Activated T-cell treated with anti-CD3 and anti-CD28 coated beads, Interleukin-2, amount 50 U/mL, for 24 hours (primary cell): Measurements from ENCODE around the gene ST3GAL5.

ENCODE experiments used
- DNase-seq: peaks from one replicate; pipeline ENCODE4 v3.0.0-alpha.2; 2020
- H3K27ac Mint-ChIP-seq: 2 replicates; pipeline ENCODE4 v1.8.0; 2020; ENCODE audit warnings: mild to moderate bottlenecking, mixed read lengths
- H3K27me3 Mint-ChIP-seq: 2 replicates; pipeline ENCODE4 v1.8.0; 2020; ENCODE audit warnings: mixed read lengths
- H3K36me3 Mint-ChIP-seq: 2 replicates; pipeline ENCODE4 v1.8.0; 2020; ENCODE audit warnings: low read depth, mixed read lengths
- H3K4me1 Mint-ChIP-seq: 2 replicates; pipeline ENCODE4 v1.8.0; 2020; ENCODE audit warnings: low read depth, mixed read lengths
- H3K4me3 Mint-ChIP-seq: 2 replicates; pipeline ENCODE4 v1.8.0; 2020; ENCODE audit warnings: mild to moderate bottlenecking, moderate library complexity, mixed read lengths
- H3K9me3 Mint-ChIP-seq: 2 replicates; pipeline ENCODE4 v1.8.0; 2020; ENCODE audit warnings: mixed read lengths

ST3GAL5 gene

GRCh38 chr2:85828725-85829124, 60.1 kb downstream of the ST3GAL5 start:
- H3K27me3 Mint-ChIP-seq = peaks cover 3% of the 10 kb centered on the region

GRCh38 chr2:85827879-85828569, 60.8 kb downstream of the ST3GAL5 start:
- Mint-ChIP-seq H3K27ac (no peak overlapping the region), H3K4me3 (no peak overlapping the region), H3K27me3 (peaks cover 3% of the 10 kb centered on the region), H3K9me3 (no peaks in the 10 kb centered on the region), H3K36me3 (no peaks in the 10 kb centered on the region), H3K4me1 (peaks cover 29% of the 10 kb centered on the region)
- no peak for DNase-seq

More at GRCh38 chr2:85828725-85829124, 60.1 kb downstream of the ST3GAL5 start:
- peaks cover 31% of the 10 kb centered on the region for H3K4me1 Mint-ChIP-seq
- H3K9me3 Mint-ChIP-seq = no peaks in the 10 kb centered on the region
- H3K27ac Mint-ChIP-seq = no peak overlapping the region
- no peak for DNase-seq
- no peak overlapping the region for H3K4me3 Mint-ChIP-seq
- H3K36me3 Mint-ChIP-seq = no peaks in the 10 kb centered on the region

GRCh38 chr2:85826990-85827878, 61.6 kb downstream of the ST3GAL5 start:
- peak; percentile 89 for DNase-seq
- Mint-ChIP-seq H3K27ac (peak overlapping the region; percentile 66), H3K27me3 (peaks cover 3% of the 10 kb centered on the region), H3K4me3 (no peak overlapping the region), H3K36me3 (no peaks in the 10 kb centered on the region), H3K9me3 (no peaks in the 10 kb centered on the region), H3K4me1 (peaks cover 28% of the 10 kb centered on the region)

GRCh38 chr2:85823951-85824350, 64.8 kb downstream of the ST3GAL5 start:
- Mint-ChIP-seq H3K4me1 (peaks cover 12% of the 10 kb centered on the region), H3K9me3 (no peaks in the 10 kb centered on the region), H3K4me3 (no peak overlapping the region), H3K36me3 (no peaks in the 10 kb centered on the region), H3K27ac (no peak overlapping the region), H3K27me3 (peaks cover 5% of the 10 kb centered on the region)
- no peak for DNase-seq

GRCh38 chr2:85822766-85823165, 66.0 kb downstream of the ST3GAL5 start:
- H3K27ac Mint-ChIP-seq = no peak overlapping the region
- H3K9me3 Mint-ChIP-seq = no peaks in the 10 kb centered on the region
- no peaks in the 10 kb centered on the region for H3K36me3 Mint-ChIP-seq
- H3K4me1 Mint-ChIP-seq = peaks cover 7% of the 10 kb centered on the region
- H3K27me3 Mint-ChIP-seq = peaks cover 10% of the 10 kb centered on the region
- DNase-seq = no peak
- H3K4me3 Mint-ChIP-seq = no peak overlapping the region

- H3K9me3 Mint-ChIP-seq = no peaks in the 10 kb centered on the region
- peaks cover 8% of the 10 kb centered on the region for H3K27me3 Mint-ChIP-seq
- no peaks in the 10 kb centered on the region for H3K36me3 Mint-ChIP-seq
- no peak overlapping the region for H3K27ac Mint-ChIP-seq
- no peaks in the 10 kb centered on the region for H3K4me1 Mint-ChIP-seq
- no peak overlapping the region for H3K4me3 Mint-ChIP-seq
- no peak for DNase-seq
Measured at GRCh38 chr2:85819811-85820510, 68.8 kb downstream of the ST3GAL5 start.

GRCh38 chr2:85814802-85815550, 73.8 kb downstream of the ST3GAL5 start:
- Mint-ChIP-seq H3K4me1 (no peaks in the 10 kb centered on the region), H3K4me3 (no peak overlapping the region), H3K9me3 (no peaks in the 10 kb centered on the region), H3K27me3 (peaks cover 20% of the 10 kb centered on the region), H3K36me3 (no peaks in the 10 kb centered on the region), H3K27ac (no peak overlapping the region)
- peak; percentile 20 for DNase-seq

DNA sequence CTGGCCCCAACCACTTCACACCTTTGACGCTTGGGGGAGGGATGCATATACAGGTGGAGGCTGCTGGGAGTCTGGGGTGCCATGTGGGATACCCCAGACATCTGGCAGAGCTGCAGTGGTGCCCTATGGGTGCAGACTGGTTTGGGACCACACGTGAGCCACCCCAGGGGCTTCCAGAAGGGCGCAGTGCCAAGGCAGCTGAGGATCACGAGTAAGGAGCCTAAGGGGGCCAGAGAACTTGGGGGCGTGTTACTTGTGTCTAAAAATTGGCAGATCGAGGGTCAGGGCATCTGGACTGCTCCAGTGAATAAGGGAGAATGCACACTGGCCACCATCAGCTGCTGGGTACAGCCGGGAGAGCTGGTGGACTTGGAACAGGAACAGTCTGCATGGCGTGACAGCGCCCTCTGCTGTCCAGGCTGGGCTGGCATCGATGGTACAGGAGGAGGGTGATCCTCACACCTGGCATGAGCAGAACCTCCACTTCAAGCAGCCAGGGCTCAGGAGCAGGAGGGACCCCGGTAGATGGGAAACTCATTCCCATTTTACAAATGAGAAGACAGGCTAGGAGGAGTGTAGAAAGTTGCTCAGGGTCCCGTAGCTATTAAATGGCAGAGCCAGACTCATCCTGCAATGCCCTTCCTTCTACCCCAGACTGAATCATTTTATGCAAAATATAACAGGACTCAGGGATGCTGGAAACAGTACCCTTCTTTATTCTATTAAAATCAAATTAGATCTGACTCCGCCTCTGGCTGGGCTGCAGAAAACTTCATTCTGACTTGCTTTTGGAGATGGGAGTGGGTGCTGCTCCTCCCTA, 74.6 kb downstream of the ST3GAL5 start:
- no peaks in the 10 kb centered on the region for H3K9me3 Mint-ChIP-seq
- H3K27ac Mint-ChIP-seq = no peak overlapping the region
- peaks cover 18% of the 10 kb centered on the region for H3K27me3 Mint-ChIP-seq
- H3K4me1 Mint-ChIP-seq = no peaks in the 10 kb centered on the region
- H3K36me3 Mint-ChIP-seq = no peaks in the 10 kb centered on the region
- peak; percentile 87 for DNase-seq
- no peak overlapping the region for H3K4me3 Mint-ChIP-seq

DNA sequence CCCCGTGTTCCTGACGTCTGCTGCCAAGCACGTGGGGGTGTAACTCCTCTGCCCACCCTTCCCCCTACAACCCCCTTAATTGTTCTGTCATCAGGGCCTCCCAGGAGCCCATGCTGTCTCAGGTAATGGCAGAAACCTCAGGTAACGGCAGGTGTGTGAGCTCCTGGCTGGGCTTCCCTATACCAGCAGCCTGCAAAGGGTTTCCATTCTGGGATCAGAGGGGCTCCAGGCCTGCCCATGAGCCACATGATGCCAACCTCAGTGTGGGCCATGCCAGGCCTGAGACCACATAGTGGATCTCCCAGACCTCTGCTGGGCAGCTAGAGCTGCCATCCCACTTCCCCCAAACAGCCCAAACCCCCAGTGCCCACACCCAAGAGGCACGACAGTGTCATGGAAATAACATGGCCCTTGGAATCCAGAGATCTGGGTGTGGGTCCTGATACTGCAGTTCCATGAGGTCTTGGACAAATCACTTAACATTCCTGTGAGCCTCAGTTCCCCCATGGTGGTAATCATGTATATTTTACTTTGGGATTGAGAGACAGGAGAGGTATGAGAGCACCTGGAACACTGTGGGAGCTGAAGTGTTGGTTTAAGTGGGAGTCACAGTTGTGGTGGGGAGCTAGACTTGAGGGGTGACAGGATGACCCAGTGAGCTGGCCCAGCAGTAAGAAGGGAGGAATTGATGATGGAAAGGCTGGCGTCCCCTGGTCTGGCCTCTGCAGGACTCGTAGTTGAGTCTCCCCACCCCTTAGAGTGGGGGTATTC, 75.4 kb downstream of the ST3GAL5 start:
- Mint-ChIP-seq H3K27me3 (peaks cover 17% of the 10 kb centered on the region), H3K4me1 (no peaks in the 10 kb centered on the region), H3K27ac (no peak overlapping the region), H3K36me3 (no peaks in the 10 kb centered on the region), H3K9me3 (no peaks in the 10 kb centered on the region), H3K4me3 (no peak overlapping the region)
- peak; percentile 20 for DNase-seq

GRCh38 chr2:85812094-85812735, 76.6 kb downstream of the ST3GAL5 start:
- Mint-ChIP-seq H3K9me3 (no peaks in the 10 kb centered on the region), H3K27me3 (peaks cover 12% of the 10 kb centered on the region), H3K27ac (no peak overlapping the region), H3K4me3 (no peak overlapping the region), H3K4me1 (no peaks in the 10 kb centered on the region), H3K36me3 (no peaks in the 10 kb centered on the region)
- DNase-seq = peak; percentile 16

- H3K36me3 Mint-ChIP-seq = no peaks in the 10 kb centered on the region
Measured at GRCh38 chr2:85811180-85812093, 77.4 kb downstream of the ST3GAL5 start.

More at GRCh38 chr2:85811180-85812093, 77.4 kb downstream of the ST3GAL5 start:
- Mint-ChIP-seq H3K27ac (no peak overlapping the region), H3K4me1 (no peaks in the 10 kb centered on the region), H3K27me3 (peaks cover 12% of the 10 kb centered on the region), H3K4me3 (no peak overlapping the region), H3K9me3 (no peaks in the 10 kb centered on the region)
- peak; percentile 26 for DNase-seq
